HFFc6 (cell line): ENCODE measurements around the gene PTPN7. TPM values are rescaled to one million over a fixed set of nuclear protein-coding genes. Genes with fewer than 3 reads are reported as not detected.
A peak's percentile ranks its signal among the peaks of the same experiment; 100 is the strongest.
"Not testable (repeated sequence)": the region's sequence is repeated elsewhere in the genome, so short reads cannot be mapped to it uniquely, and the experiment has no call there.

ENCODE experiments used
- DNase-seq: peaks from one replicate; pipeline ENCODE4 v3.0.0-alpha.2; 2018
- H3K27ac Mint-ChIP-seq: 2 replicates; pipeline ENCODE4 v1.8.0; 2020; ENCODE audit warnings: mild to moderate bottlenecking, mixed read lengths
- H3K27me3 Mint-ChIP-seq: 2 replicates; pipeline ENCODE4 v1.8.0; 2021; ENCODE audit warnings: mild to moderate bottlenecking, moderate library complexity, mixed read lengths; ENCODE audit not compliant: insufficient read depth
- H3K36me3 Mint-ChIP-seq: 2 replicates; pipeline ENCODE4 v1.8.0; 2021; ENCODE audit warnings: low read depth, mixed read lengths
- H3K4me1 Mint-ChIP-seq: 2 replicates; pipeline ENCODE4 v1.8.0; 2020; ENCODE audit warnings: low read depth, mixed read lengths
- H3K4me3 Mint-ChIP-seq: 2 replicates; pipeline ENCODE4 v1.8.0; 2020; ENCODE audit warnings: mild to moderate bottlenecking, moderate library complexity, mixed read lengths
- H3K9me3 Mint-ChIP-seq: 2 replicates; pipeline ENCODE4 v1.8.0; 2020; ENCODE audit warnings: mild to moderate bottlenecking, mixed read lengths
- total RNA-seq, 6 experiments: library from RNA; stranded (reverse); fragmentation: NEBNext Ultra II Directional; extraction: Animal tissue kit (Norgen Biotek cat#: 25700); gene quantifications; 2 replicates in 1 of 6; 3 replicates in 5 of 6; pipeline ENCODE4 v1.2.3, GENCODE V29; 2021
- TF ChIP-seq, protein P1 (sequence below): fragments of 200-600 bp; sonication (generic); IDR thresholded peaks from 2 replicates; pipeline ENCODE4 v1.5.0; 2021; ENCODE audit warnings: antibody characterized with exemption, mild to moderate bottlenecking

Gene PTPN7
- total RNA-seq, 6 experiments from 2014 or later: not detected

DNA sequence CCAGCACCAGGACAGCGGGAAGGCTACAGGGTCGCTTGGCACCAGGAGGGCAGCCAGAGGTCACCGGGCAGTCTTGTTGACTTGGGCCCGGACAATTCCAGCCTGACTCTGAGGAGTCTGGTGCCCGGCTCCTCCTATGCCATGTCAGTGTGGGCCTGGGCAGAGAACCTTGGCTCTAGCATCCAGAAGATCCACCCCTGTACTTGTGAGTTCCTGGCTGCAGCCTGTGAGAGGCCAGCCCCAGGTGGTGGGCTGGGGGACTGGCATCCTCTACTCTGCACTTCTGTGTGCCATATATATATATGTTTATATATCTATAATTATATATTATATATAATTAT is 11.6 kb upstream of the PTPN7 start:
- peaks cover 11% of the 10 kb centered on the region; the same call in 1 of the 2 replicates for H3K27me3 Mint-ChIP-seq
- H3K4me3 Mint-ChIP-seq: no peak overlapping the region

DNA sequence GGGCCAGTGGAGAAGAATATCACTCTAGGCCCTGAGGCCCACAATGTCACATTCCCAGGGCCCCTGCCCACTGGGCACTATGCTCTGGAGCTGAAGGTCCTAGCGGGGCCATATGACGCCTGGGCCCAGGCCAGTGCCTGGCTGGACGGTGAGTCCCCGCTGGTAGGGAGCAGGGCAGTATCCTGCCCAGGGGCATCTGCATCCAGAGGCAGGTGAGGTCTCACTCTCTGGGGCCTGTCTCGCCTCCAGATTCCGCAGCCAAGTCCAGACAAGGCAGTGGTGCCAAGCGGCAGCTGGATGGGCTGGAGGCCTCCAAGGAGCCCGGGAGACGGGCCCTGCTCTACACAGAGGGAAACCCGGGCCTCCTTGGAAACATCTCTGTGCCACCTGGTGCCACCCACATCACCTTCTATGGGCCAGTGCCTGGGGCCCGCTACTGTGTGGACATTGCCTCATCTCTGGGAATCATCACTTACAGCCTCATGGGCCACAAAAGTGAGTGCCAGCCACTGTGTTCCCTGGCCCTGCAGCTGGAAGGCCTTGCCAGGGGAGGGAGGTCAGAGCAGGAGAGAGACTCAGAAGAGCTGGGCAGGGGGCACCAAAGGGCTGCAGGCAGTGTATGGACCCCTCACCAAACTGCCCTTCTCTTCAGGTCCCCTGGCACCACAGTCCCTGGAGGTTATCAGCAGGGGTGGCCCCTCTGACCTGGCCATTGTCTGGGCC is 11.1 kb upstream of the PTPN7 start:
- Mint-ChIP-seq H3K27ac (no peak overlapping the region), H3K4me1 (peaks cover 8% of the 10 kb centered on the region), H3K36me3 (no peaks in the 10 kb centered on the region), H3K27me3 (peaks cover 16% of the 10 kb centered on the region), H3K4me3 (no peak overlapping the region), H3K9me3 (no peaks in the 10 kb centered on the region)
- TF ChIP-seq, protein P1, sequence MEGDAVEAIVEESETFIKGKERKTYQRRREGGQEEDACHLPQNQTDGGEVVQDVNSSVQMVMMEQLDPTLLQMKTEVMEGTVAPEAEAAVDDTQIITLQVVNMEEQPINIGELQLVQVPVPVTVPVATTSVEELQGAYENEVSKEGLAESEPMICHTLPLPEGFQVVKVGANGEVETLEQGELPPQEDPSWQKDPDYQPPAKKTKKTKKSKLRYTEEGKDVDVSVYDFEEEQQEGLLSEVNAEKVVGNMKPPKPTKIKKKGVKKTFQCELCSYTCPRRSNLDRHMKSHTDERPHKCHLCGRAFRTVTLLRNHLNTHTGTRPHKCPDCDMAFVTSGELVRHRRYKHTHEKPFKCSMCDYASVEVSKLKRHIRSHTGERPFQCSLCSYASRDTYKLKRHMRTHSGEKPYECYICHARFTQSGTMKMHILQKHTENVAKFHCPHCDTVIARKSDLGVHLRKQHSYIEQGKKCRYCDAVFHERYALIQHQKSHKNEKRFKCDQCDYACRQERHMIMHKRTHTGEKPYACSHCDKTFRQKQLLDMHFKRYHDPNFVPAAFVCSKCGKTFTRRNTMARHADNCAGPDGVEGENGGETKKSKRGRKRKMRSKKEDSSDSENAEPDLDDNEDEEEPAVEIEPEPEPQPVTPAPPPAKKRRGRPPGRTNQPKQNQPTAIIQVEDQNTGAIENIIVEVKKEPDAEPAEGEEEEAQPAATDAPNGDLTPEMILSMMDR: no peak
- DNase-seq: no peak

More for the DNA sequence above, 11.6 kb upstream of the PTPN7 start:
- no peaks in the 10 kb centered on the region for H3K9me3 Mint-ChIP-seq
- TF ChIP-seq, protein P1: no peak
- peaks cover 8% of the 10 kb centered on the region for H3K4me1 Mint-ChIP-seq
- no peaks in the 10 kb centered on the region for H3K36me3 Mint-ChIP-seq
- H3K27ac Mint-ChIP-seq: no peak overlapping the region
- no peak for DNase-seq

- no peaks in the 10 kb centered on the region for H3K36me3 Mint-ChIP-seq
- peaks cover 18% of the 10 kb centered on the region for H3K27me3 Mint-ChIP-seq
- TF ChIP-seq, protein P1: no peak
- DNase-seq: no peak
- peaks cover 8% of the 10 kb centered on the region for H3K4me1 Mint-ChIP-seq
- no peak overlapping the region for H3K4me3 Mint-ChIP-seq
- no peaks in the 10 kb centered on the region for H3K9me3 Mint-ChIP-seq
- H3K27ac Mint-ChIP-seq: no peak overlapping the region
These were observed 10.3 kb upstream of the PTPN7 start for GRCh38 chr1:202170726-202171125.

DNA sequence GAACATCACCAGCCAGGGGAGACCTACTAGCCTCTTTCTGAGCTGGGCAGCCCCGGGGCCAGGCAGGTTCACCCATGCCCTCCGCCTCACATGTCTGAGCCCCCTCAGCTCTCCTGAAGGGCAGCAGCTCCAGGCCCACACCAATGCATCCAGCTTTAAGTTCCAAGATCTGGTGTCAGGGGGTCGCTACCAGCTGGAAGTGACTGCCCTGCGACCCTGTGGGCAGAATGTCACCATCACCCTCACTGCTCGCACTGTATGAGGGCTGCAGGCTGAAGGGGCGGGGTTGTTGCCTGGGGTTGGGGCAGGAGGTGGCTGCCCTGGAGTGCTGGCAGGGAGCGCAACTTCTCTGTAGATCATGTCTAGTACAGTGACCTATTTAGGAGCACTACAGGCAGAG is 8.5 kb upstream of the PTPN7 start:
- DNase-seq: no peak
- no peaks in the 10 kb centered on the region for H3K9me3 Mint-ChIP-seq
- peaks cover 8% of the 10 kb centered on the region for H3K4me1 Mint-ChIP-seq
- TF ChIP-seq, protein P1: no peak
- H3K4me3 Mint-ChIP-seq: no peak overlapping the region
- H3K36me3 Mint-ChIP-seq: no peaks in the 10 kb centered on the region
- peaks cover 22% of the 10 kb centered on the region for H3K27me3 Mint-ChIP-seq
- no peak overlapping the region for H3K27ac Mint-ChIP-seq

DNA sequence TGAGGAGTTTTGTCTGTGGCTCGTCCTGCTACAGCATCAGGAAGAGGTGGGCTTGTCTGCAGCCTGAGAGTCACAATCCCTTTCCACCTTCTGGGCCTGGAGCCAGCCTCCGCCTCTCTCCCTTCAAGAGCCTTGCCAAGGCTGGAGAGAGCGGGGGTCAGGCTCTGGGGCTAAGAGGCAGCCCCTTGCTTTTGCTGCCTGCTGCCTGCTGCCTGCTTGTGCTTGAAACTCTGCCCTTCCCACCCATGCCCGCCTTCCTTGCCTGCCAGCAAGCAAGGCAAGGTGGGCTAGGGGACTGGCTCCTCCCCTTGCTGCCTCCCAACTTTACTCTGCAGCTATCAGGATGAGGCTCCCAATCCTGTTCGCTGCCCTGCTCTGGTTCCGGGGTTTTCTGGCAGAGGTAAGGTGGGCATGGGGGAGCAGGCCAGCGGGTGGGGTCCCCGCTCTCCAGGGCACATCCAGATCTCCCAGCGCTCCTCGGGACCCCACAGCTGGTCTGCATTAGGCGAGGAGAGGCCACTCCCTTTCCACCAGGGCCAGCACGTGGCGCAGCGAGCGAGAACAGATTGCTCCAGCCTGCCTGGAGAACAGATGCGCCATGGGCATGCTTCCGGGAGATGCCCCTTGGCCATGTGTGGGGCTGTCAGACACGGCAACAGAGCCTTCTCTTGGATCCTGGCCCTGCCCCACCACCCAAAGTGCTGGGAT is 7.5 kb upstream of the PTPN7 start:
- DNase-seq: peak; percentile 27
- Mint-ChIP-seq H3K27me3 (peaks cover 26% of the 10 kb centered on the region), H3K27ac (no peak overlapping the region), H3K4me3 (peak overlapping the region; percentile 67), H3K4me1 (peaks cover 8% of the 10 kb centered on the region), H3K36me3 (no peaks in the 10 kb centered on the region), H3K9me3 (no peaks in the 10 kb centered on the region)
- TF ChIP-seq, protein P1: no peak

GRCh38 chr1:202167054-202167453 is 6.7 kb upstream of the PTPN7 start:
- H3K27ac Mint-ChIP-seq, H3K4me1 Mint-ChIP-seq, DNase-seq, H3K36me3 Mint-ChIP-seq, H3K9me3 Mint-ChIP-seq, H3K4me3 Mint-ChIP-seq: not testable (repeated sequence)
- peaks cover 27% of the 10 kb centered on the region for H3K27me3 Mint-ChIP-seq
